SK-N-SH (cell line): ENCODE measurements around the gene VARS1.

Source experiments
- CTCF ChIP-seq: fragments of 200-600 bp; sonication (generic); IDR thresholded peaks from 2 replicates; pipeline ENCODE4 v1.6.1; 2017; ENCODE audit warnings: antibody characterized with exemption, mild to moderate bottlenecking, moderate library complexity
- JUND ChIP-seq: IDR thresholded peaks from 2 replicates; pipeline ENCODE4 v1.4.0; 2012
- MAX ChIP-seq: IDR thresholded peaks from 2 replicates; pipeline ENCODE4 v1.4.0; 2012; ENCODE audit warnings: low read depth
- MXI1 ChIP-seq: IDR thresholded peaks from 2 replicates; pipeline ENCODE4 v1.6.1; 2012; ENCODE audit warnings: mild to moderate bottlenecking, low read depth, low read length, improper control_type of control experiment
- POLR2AphosphoS5 ChIP-seq: IDR thresholded peaks from 2 replicates; pipeline ENCODE4 v1.6.1; 2012; ENCODE audit warnings: low read depth, low read length
- RAD21 ChIP-seq: IDR thresholded peaks from 2 replicates; pipeline ENCODE4 v1.6.1; 2012; ENCODE audit warnings: mild to moderate bottlenecking, low read length
- TEAD4 ChIP-seq: IDR thresholded peaks from 2 replicates; pipeline ENCODE4 v1.4.0; 2012; ENCODE audit warnings: mild to moderate bottlenecking, borderline replicate concordance; ENCODE audit not compliant: insufficient read depth

- TF ChIP-seq POLR2AphosphoS5 (peak; percentile 40; the same call in 1 of the 2 replicates), CTCF (no peak), TEAD4 (no peak), MXI1 (no peak), JUND (peak; percentile 63; the same call in 1 of the 2 replicates), RAD21 (no peak), MAX (peak; percentile 60; the same call in 1 of the 2 replicates)
Observed at GRCh38 chr6:31776989-31777666, 18.4 kb downstream of the VARS1 start, which contains the start of gene VWA7.
